ENCODE data around the gene RASD2.

The RASD2 gene

GRCh38 chr22:35554297-35554845 is 13.7 kb downstream of the RASD2 start:
- Histone ChIP-seq H3K4me3 (ENCODE audit: low read depth, low read length) (no peak overlapping the region), H3K79me2 (ENCODE audit: control insufficient read depth, insufficient read depth, low read length, poor library complexity) (no peaks in the 10 kb centered on the region), H3K18ac (ENCODE audit: low read length) (no peak overlapping the region), H2BK120ac (ENCODE audit: insufficient read depth, low read length, poor library complexity) (no peak overlapping the region), H2BK12ac (ENCODE audit: low read length) (no peak overlapping the region), H3K79me1 (ENCODE audit: low read length) (no peaks in the 10 kb centered on the region), H3K23ac (ENCODE audit: low read length) (no peak overlapping the region), H2AK5ac (ENCODE audit: low read length) (no peak overlapping the region), H4K91ac (ENCODE audit: low read depth, low read length) (no peak overlapping the region), H3K27me3 (ENCODE audit: insufficient read depth, low read length) (no peaks in the 10 kb centered on the region), H3K27ac (ENCODE audit: low read depth, low read length) (no peak overlapping the region), H3K36me3 (ENCODE audit: control insufficient read depth in 1 of 2, insufficient read depth in 2 of 2, low read length in 2 of 2) (no peaks in the 10 kb centered on the region), H2BK5ac (ENCODE audit: low read depth, low read length, poor library complexity) (no peak overlapping the region), H3K9ac (ENCODE audit: low read length) (no peak overlapping the region), H3K4me1 (ENCODE audit: control insufficient read depth in 1 of 2, insufficient read depth in 2 of 2, low read length in 2 of 2) (no peaks in the 10 kb centered on the region), H2AFZ (ENCODE audit: insufficient read depth, low read length, poor library complexity) (no peak overlapping the region), H3K9me3 (ENCODE audit: insufficient read depth, low read depth, low read length) (peaks cover 4% of the 10 kb centered on the region), H3K14ac (ENCODE audit: low read length) (no peak overlapping the region), H3K4ac (ENCODE audit: low read depth, low read length) (no peak overlapping the region), H3K4me2 (ENCODE audit: low read length) (no peak overlapping the region), H4K8ac (ENCODE audit: low read depth, low read length) (no peak overlapping the region), H4K12ac (ENCODE audit: low read depth, low read length) (no peak overlapping the region)
- no peak for DNase-seq
- WGBS (ENCODE audit: extremely low coverage, insufficient coverage, insufficient read length), result no CpG with 5 or more reads among the region's 10 CpGs

GRCh38 chr22:35555483-35555890 is 14.9 kb downstream of the RASD2 start:
- Histone ChIP-seq H3K23ac (ENCODE audit: low read length) (no peak overlapping the region), H3K27ac (ENCODE audit: low read depth, low read length) (no peak overlapping the region), H3K4me3 (ENCODE audit: low read depth, low read length) (no peak overlapping the region), H3K9me3 (ENCODE audit: insufficient read depth, low read depth, low read length) (peaks cover 4% of the 10 kb centered on the region), H2BK120ac (ENCODE audit: insufficient read depth, low read length, poor library complexity) (no peak overlapping the region), H2AK5ac (ENCODE audit: low read length) (no peak overlapping the region), H3K14ac (ENCODE audit: low read length) (no peak overlapping the region), H4K12ac (ENCODE audit: low read depth, low read length) (no peak overlapping the region), H3K9ac (ENCODE audit: low read length) (no peak overlapping the region), H3K4ac (ENCODE audit: low read depth, low read length) (no peak overlapping the region), H3K4me2 (ENCODE audit: low read length) (no peak overlapping the region), H3K27me3 (ENCODE audit: insufficient read depth, low read length) (no peaks in the 10 kb centered on the region), H4K91ac (ENCODE audit: low read depth, low read length) (no peak overlapping the region), H3K18ac (ENCODE audit: low read length) (no peak overlapping the region), H2BK12ac (ENCODE audit: low read length) (no peak overlapping the region), H3K36me3 (ENCODE audit: control insufficient read depth in 1 of 2, insufficient read depth in 2 of 2, low read length in 2 of 2) (no peaks in the 10 kb centered on the region), H3K79me1 (ENCODE audit: low read length) (no peaks in the 10 kb centered on the region), H3K4me1 (ENCODE audit: control insufficient read depth in 1 of 2, insufficient read depth in 2 of 2, low read length in 2 of 2) (no peaks in the 10 kb centered on the region), H2BK5ac (ENCODE audit: low read depth, low read length, poor library complexity) (no peak overlapping the region), H2AFZ (ENCODE audit: insufficient read depth, low read length, poor library complexity) (no peak overlapping the region), H4K8ac (ENCODE audit: low read depth, low read length) (no peak overlapping the region), H3K79me2 (ENCODE audit: control insufficient read depth, insufficient read depth, low read length, poor library complexity) (no peaks in the 10 kb centered on the region)
- peak in 1 of 2 donors; percentile 12 for DNase-seq
- no CpG with 5 or more reads among the region's 13 CpGs for WGBS (ENCODE audit: extremely low coverage, insufficient coverage, insufficient read length)

- no peaks in the 10 kb centered on the region for H3K79me1 ChIP-seq (ENCODE audit: low read length)
- no peak overlapping the region for H3K14ac ChIP-seq (ENCODE audit: low read length)
- no peak for DNase-seq
- no peak overlapping the region for H3K18ac ChIP-seq (ENCODE audit: low read length)
- H2BK12ac ChIP-seq (ENCODE audit: low read length), result no peak overlapping the region
- H3K4me1 ChIP-seq (ENCODE audit: control insufficient read depth in 1 of 2, insufficient read depth in 2 of 2, low read length in 2 of 2), result no peaks in the 10 kb centered on the region
- H3K79me2 ChIP-seq (ENCODE audit: control insufficient read depth, insufficient read depth, low read length, poor library complexity), result no peaks in the 10 kb centered on the region
- H2AK5ac ChIP-seq (ENCODE audit: low read length), result no peak overlapping the region
- no peak overlapping the region for H3K23ac ChIP-seq (ENCODE audit: low read length)
- no peak overlapping the region for H2BK5ac ChIP-seq (ENCODE audit: low read depth, low read length, poor library complexity)
- H3K36me3 ChIP-seq (ENCODE audit: control insufficient read depth in 1 of 2, insufficient read depth in 2 of 2, low read length in 2 of 2), result no peaks in the 10 kb centered on the region
- no peak overlapping the region for H4K8ac ChIP-seq (ENCODE audit: low read depth, low read length)
- WGBS (ENCODE audit: extremely low coverage, insufficient coverage, insufficient read length), result no CpG with 5 or more reads among the region's 10 CpGs
- H3K4ac ChIP-seq (ENCODE audit: low read depth, low read length), result no peak overlapping the region
- H3K27me3 ChIP-seq (ENCODE audit: insufficient read depth, low read length), result no peaks in the 10 kb centered on the region
- H3K4me2 ChIP-seq (ENCODE audit: low read length), result no peak overlapping the region
- H2AFZ ChIP-seq (ENCODE audit: insufficient read depth, low read length, poor library complexity), result no peak overlapping the region
- H4K91ac ChIP-seq (ENCODE audit: low read depth, low read length), result no peak overlapping the region
- no peak overlapping the region for H2BK120ac ChIP-seq (ENCODE audit: insufficient read depth, low read length, poor library complexity)
- H3K9ac ChIP-seq (ENCODE audit: low read length), result no peak overlapping the region
- peaks cover 4% of the 10 kb centered on the region for H3K9me3 ChIP-seq (ENCODE audit: insufficient read depth, low read depth, low read length)
- no peak overlapping the region for H3K4me3 ChIP-seq (ENCODE audit: low read depth, low read length)
- H3K27ac ChIP-seq (ENCODE audit: low read depth, low read length), result no peak overlapping the region
- no peak overlapping the region for H4K12ac ChIP-seq (ENCODE audit: low read depth, low read length)
Measured at GRCh38 chr22:35555946-35556547, 15.4 kb downstream of the RASD2 start.

- H3K4me3 ChIP-seq (ENCODE audit: low read depth, low read length), result no peak overlapping the region
Measured at GRCh38 chr22:35556666-35557065, 16.0 kb downstream of the RASD2 start.

More at GRCh38 chr22:35556666-35557065, 16.0 kb downstream of the RASD2 start:
- Histone ChIP-seq H3K79me2 (ENCODE audit: control insufficient read depth, insufficient read depth, low read length, poor library complexity) (no peaks in the 10 kb centered on the region), H2BK12ac (ENCODE audit: low read length) (no peak overlapping the region), H3K18ac (ENCODE audit: low read length) (no peak overlapping the region), H2AFZ (ENCODE audit: insufficient read depth, low read length, poor library complexity) (no peak overlapping the region), H3K27me3 (ENCODE audit: insufficient read depth, low read length) (no peaks in the 10 kb centered on the region), H3K4me1 (ENCODE audit: control insufficient read depth in 1 of 2, insufficient read depth in 2 of 2, low read length in 2 of 2) (peaks cover under 1% of the 10 kb centered on the region in 2 experiments), H4K91ac (ENCODE audit: low read depth, low read length) (no peak overlapping the region), H2BK5ac (ENCODE audit: low read depth, low read length, poor library complexity) (no peak overlapping the region), H3K9ac (ENCODE audit: low read length) (no peak overlapping the region), H3K23ac (ENCODE audit: low read length) (no peak overlapping the region), H3K14ac (ENCODE audit: low read length) (no peak overlapping the region), H3K4me2 (ENCODE audit: low read length) (no peak overlapping the region), H3K9me3 (ENCODE audit: insufficient read depth, low read depth, low read length) (peaks cover 2% of the 10 kb centered on the region), H3K36me3 (ENCODE audit: control insufficient read depth in 1 of 2, insufficient read depth in 2 of 2, low read length in 2 of 2) (no peaks in the 10 kb centered on the region), H3K27ac (ENCODE audit: low read depth, low read length) (no peak overlapping the region), H3K79me1 (ENCODE audit: low read length) (no peaks in the 10 kb centered on the region), H3K4ac (ENCODE audit: low read depth, low read length) (no peak overlapping the region), H4K12ac (ENCODE audit: low read depth, low read length) (no peak overlapping the region), H2AK5ac (ENCODE audit: low read length) (no peak overlapping the region), H4K8ac (ENCODE audit: low read depth, low read length) (no peak overlapping the region), H2BK120ac (ENCODE audit: insufficient read depth, low read length, poor library complexity) (no peak overlapping the region)
- DNase-seq, result no peak
- WGBS (ENCODE audit: extremely low coverage, insufficient coverage, insufficient read length), result no CpG with 5 or more reads among the region's 5 CpGs
